BJ (cell line): ENCODE results near the gene SETD2. TPM values are rescaled to one million over a fixed set of nuclear protein-coding genes. Genes with fewer than 3 reads are reported as not detected.
"Not testable (repeated sequence)": the region's sequence is repeated elsewhere in the genome, so short reads cannot be mapped to it uniquely, and the experiment has no call there.

Source experiments
- CTCF ChIA-PET: fragments of 350-600 bp; formaldehyde crosslinking; extraction: SDS; loops from one replicate; lab custom pipeline; 2021; ENCODE audit warnings: antibody characterized with exemption, inconsistent platforms; lab: Yijun Ruan, JAX
- POLR2A ChIA-PET: fragments of 300-600 bp; sonication (Branson Sonifier 250); formaldehyde crosslinking; extraction: SDS; loops from one replicate; lab custom pipeline; 2021; ENCODE audit warnings: antibody characterized with exemption; lab: Charles Lee
- DNase-seq: peaks from one replicate; pipeline ENCODE4 v3.0.0-alpha.2; 2011; ENCODE audit warnings: low read depth
- H3K27me3 ChIP-seq: 2 replicates; pipeline ENCODE4 v1.6.0; 2011; ENCODE audit warnings: low read length; ENCODE audit not compliant: control insufficient read depth, insufficient read depth
- H3K36me3 ChIP-seq: 2 replicates; pipeline ENCODE4 v1.5.1; 2011; ENCODE audit warnings: low read length; ENCODE audit not compliant: control insufficient read depth, insufficient read depth
- H3K4me3 ChIP-seq: 2 replicates; pipeline ENCODE4 v1.5.1; 2011; ENCODE audit warnings: low read depth, mild to moderate bottlenecking, control low read depth, low read length
- CTCF ChIP-seq: IDR thresholded peaks from 2 replicates; pipeline ENCODE4 v1.5.1; 2011; ENCODE audit warnings: low read depth, mild to moderate bottlenecking, control low read depth, inconsistent platforms, low read length, moderate library complexity; ENCODE audit not compliant: insufficient read depth
- polyA plus RNA-seq: library from polyadenylated mRNA; depleted of rRNA; stranded (reverse); fragments of >200 nt; gene quantifications from 2 replicates; pipeline ENCODE4 v1.2.3, GENCODE V29; 2011

SETD2 gene
- polyA plus RNA-seq, 1 experiment = 12.9 TPM

GRCh38 chr3:47145272-47145671 lies 18.6 kb downstream of the SETD2 start:
- Histone ChIP-seq H3K27me3 (no peaks in the 10 kb centered on the region), H3K36me3 (no peaks in the 10 kb centered on the region; the same call in 1 of the 2 replicates), H3K4me3 (no peak overlapping the region)
- ChIA-PET POLR2A (interaction anchor here (0.6 kb wide), 1 partner anchor 8 kb away, joined by 3 read pairs; no protein-coding TSS in a partner anchor), CTCF (no interaction called here)
- no peak for DNase-seq
- no peak for TF ChIP-seq CTCF

- POLR2A ChIA-PET = no interaction called here
- Histone ChIP-seq H3K36me3 (no peaks in the 10 kb centered on the region; the same call in 1 of the 2 replicates), H3K27me3 (no peaks in the 10 kb centered on the region), H3K4me3 (no peak overlapping the region)
- CTCF ChIA-PET = interaction anchor here (0.7 kb wide), 1 partner anchor 133 kb away, joined by 3 read pairs; no protein-coding TSS in a partner anchor
- no peak for DNase-seq
- TF ChIP-seq CTCF = no peak
Measured at GRCh38 chr3:47143068-47143467, 20.8 kb downstream of the SETD2 start.

- DNase-seq, H3K36me3 ChIP-seq, CTCF ChIA-PET, H3K4me3 ChIP-seq, POLR2A ChIA-PET, H3K27me3 ChIP-seq: not testable (repeated sequence)
Measured at GRCh38 chr3:47142536-47142935, 21.4 kb downstream of the SETD2 start.

GRCh38 chr3:47140973-47141461 lies 22.9 kb downstream of the SETD2 start:
- CTCF ChIA-PET = interaction anchor here (0.6 to 1.4 kb wide), 2 partner anchors 8 to 1543 kb away, joined by 3 to 4 read pairs; no protein-coding TSS in a partner anchor
- DNase-seq, H3K4me3 ChIP-seq, H3K27me3 ChIP-seq, H3K36me3 ChIP-seq, POLR2A ChIA-PET: not testable (repeated sequence)

- H3K4me3 ChIP-seq, H3K27me3 ChIP-seq, DNase-seq, POLR2A ChIA-PET, H3K36me3 ChIP-seq: not testable (repeated sequence)
- CTCF ChIA-PET = interaction anchor here (1.4 kb wide), 1 partner anchor 8 kb away, joined by 4 read pairs; no protein-coding TSS in a partner anchor
Measured at GRCh38 chr3:47140553-47140952, 23.4 kb downstream of the SETD2 start.

GRCh38 chr3:47134311-47134710 lies 29.6 kb downstream of the SETD2 start:
- ChIA-PET POLR2A (interaction anchor here (0.6 kb wide), 1 partner anchor 38 kb away, joined by 9 read pairs; no protein-coding TSS in a partner anchor), CTCF (interaction anchor here (1.6 kb wide), 1 partner anchor 12 kb away, joined by 4 read pairs; no protein-coding TSS in a partner anchor)
- Histone ChIP-seq H3K27me3 (no peaks in the 10 kb centered on the region), H3K4me3 (no peak overlapping the region), H3K36me3 (no peaks in the 10 kb centered on the region)
- no peak for DNase-seq
- TF ChIP-seq CTCF = no peak
